ENCODE results near the gene PTPRT. TPM values are rescaled to one million over a fixed set of nuclear protein-coding genes. Genes with fewer than 3 reads are reported as not detected.

PTPRT gene
- not detected in 3 replicates for total RNA-seq
- long read RNA-seq: 0 reads

GRCh38 chr20:43189554-43190331 lies at the start of gene PTPRT:
TSS of gene PTPRT (minus strand) at chr20:43189906. CDS start at chr20:43189733, 173 bp downstream.
- DNase-seq (ENCODE audit: low spot score): no peak
- no peak for TF ChIP-seq CTCF (IDR thresholded peaks at IDR 0.05)
- Mint-ChIP-seq H3K36me3 (ENCODE audit: low read depth) (no peaks in the 10 kb centered on the region), H3K4me3 (ENCODE audit: unreplicated experiment) (no peak within 1 kb of the TSS), H3K9me3 (ENCODE audit: low read depth) (no peaks in the 10 kb centered on the region), H3K4me1 (ENCODE audit: low read depth) (peaks cover 10% of the 10 kb centered on the region), H3K27me3 (ENCODE audit: low read depth) (peaks cover 55% of the 10 kb centered on the region), H3K27ac (ENCODE audit: unreplicated experiment) (no peak within 1 kb of the TSS)

DNA sequence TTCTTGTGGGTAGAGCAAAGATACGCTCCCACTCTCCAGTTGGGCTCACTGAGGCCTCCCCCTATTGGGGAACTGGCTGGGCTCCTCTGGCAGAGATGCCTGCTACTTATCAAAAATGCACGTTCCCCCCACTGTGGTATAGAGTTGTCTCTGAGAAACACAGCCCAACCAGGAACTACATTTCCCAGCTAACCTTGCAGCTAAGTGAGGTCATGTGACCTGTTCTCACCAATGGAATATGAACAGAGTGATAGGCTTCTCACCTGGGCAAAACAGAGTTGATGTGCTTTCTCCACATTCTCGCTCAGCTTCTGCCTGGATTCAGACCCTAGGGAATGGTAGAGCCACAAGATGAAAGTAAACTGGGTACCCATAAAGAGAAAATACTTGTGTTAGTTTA lies 49.1 kb upstream of the PTPRT start:
- Mint-ChIP-seq H3K36me3 (ENCODE audit: low read depth) (no peaks in the 10 kb centered on the region), H3K27ac (ENCODE audit: unreplicated experiment) (no peak overlapping the region), H3K4me3 (ENCODE audit: unreplicated experiment) (no peak overlapping the region), H3K9me3 (ENCODE audit: low read depth) (peaks cover 6% of the 10 kb centered on the region), H3K4me1 (ENCODE audit: low read depth) (no peaks in the 10 kb centered on the region), H3K27me3 (ENCODE audit: low read depth) (peaks cover 3% of the 10 kb centered on the region)
- no peak for TF ChIP-seq CTCF (IDR thresholded peaks at IDR 0.05)
- no peak for DNase-seq (ENCODE audit: low spot score)

DNA sequence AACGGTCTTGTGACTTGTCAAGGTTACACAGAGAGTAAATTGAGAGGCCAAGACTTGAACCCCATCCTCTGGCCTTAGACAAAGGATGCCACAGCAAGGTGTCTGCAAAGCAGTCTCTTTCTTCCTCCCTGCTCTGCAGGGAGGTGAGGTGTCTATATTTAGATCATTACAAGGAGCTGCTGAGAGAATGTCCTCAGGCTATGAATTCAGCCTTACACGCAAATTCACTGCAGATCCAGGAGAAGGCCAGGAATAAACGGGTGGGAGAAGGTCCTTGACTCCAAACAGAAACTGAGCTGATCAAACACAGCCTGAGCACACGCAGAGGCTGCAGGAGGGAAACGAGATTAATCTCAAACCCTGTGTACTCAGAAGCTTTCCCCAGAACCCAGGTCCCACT lies 48.6 kb upstream of the PTPRT start:
- Mint-ChIP-seq H3K4me3 (ENCODE audit: unreplicated experiment) (no peak overlapping the region), H3K27me3 (ENCODE audit: low read depth) (peaks cover 3% of the 10 kb centered on the region), H3K27ac (ENCODE audit: unreplicated experiment) (no peak overlapping the region)

DNA sequence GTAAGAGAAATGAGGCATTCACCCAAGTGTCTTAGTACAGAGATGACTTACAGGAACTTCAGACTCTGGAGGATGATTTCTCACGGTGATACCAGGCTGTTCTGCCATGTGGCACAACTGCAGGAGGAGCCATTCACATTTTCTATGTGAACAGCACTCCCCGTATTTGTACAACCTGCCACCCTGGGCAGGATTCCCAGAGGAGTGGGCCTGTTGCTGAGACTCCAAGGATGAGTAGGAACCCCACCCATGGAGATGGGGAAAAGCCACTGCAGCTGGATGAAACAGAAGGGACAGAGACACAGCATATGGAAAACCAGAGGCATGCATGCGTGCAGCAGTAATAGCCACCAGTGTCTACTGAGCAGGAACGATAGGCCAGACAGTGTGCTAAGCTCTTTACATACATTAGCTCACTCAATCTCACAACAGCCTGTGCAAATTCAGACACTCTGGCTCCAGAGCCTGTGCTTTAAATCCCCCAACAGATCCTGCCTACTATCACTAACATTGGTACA lies 48.0 kb upstream of the PTPRT start:
- TF ChIP-seq CTCF (IDR thresholded peaks at IDR 0.05): no peak
- no peaks in the 10 kb centered on the region for H3K36me3 Mint-ChIP-seq (ENCODE audit: low read depth)
- H3K9me3 Mint-ChIP-seq (ENCODE audit: low read depth): peaks cover 6% of the 10 kb centered on the region
- DNase-seq (ENCODE audit: low spot score): no peak
- no peaks in the 10 kb centered on the region for H3K4me1 Mint-ChIP-seq (ENCODE audit: low read depth)
- H3K27ac Mint-ChIP-seq (ENCODE audit: unreplicated experiment): no peak overlapping the region
- no peak overlapping the region for H3K4me3 Mint-ChIP-seq (ENCODE audit: unreplicated experiment)
- H3K27me3 Mint-ChIP-seq (ENCODE audit: low read depth): peaks cover 3% of the 10 kb centered on the region

More for the DNA sequence above, 48.6 kb upstream of the PTPRT start:
- no peaks in the 10 kb centered on the region for H3K36me3 Mint-ChIP-seq (ENCODE audit: low read depth)
- H3K9me3 Mint-ChIP-seq (ENCODE audit: low read depth): peaks cover 6% of the 10 kb centered on the region
- no peak for DNase-seq (ENCODE audit: low spot score)
- H3K4me1 Mint-ChIP-seq (ENCODE audit: low read depth): no peaks in the 10 kb centered on the region
- TF ChIP-seq CTCF (IDR thresholded peaks at IDR 0.05): no peak

DNA sequence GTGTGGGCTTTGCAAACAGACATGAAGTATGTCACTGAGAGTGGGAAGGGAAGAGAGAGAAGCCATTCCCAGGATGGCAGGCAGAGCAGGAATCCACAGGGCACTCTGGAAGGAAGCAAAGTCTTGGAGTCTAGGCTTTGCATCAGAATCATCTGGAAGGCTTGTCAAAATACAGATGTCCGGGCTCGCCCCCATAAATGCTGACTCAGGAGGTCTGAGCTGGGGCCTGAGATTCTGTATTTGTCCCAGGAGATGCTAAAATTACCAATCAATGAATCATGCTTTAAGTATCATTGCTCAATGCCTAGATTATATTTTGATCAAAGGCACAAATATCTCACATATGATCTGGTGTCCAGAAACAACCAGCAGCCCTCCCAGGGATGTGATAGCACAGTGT lies 46.3 kb upstream of the PTPRT start:
- peaks cover 6% of the 10 kb centered on the region for H3K9me3 Mint-ChIP-seq (ENCODE audit: low read depth)
- no peak overlapping the region for H3K27ac Mint-ChIP-seq (ENCODE audit: unreplicated experiment)
- peaks cover 3% of the 10 kb centered on the region for H3K27me3 Mint-ChIP-seq (ENCODE audit: low read depth)
- H3K36me3 Mint-ChIP-seq (ENCODE audit: low read depth): no peaks in the 10 kb centered on the region
- no peaks in the 10 kb centered on the region for H3K4me1 Mint-ChIP-seq (ENCODE audit: low read depth)
- DNase-seq (ENCODE audit: low spot score): no peak
- no peak overlapping the region for H3K4me3 Mint-ChIP-seq (ENCODE audit: unreplicated experiment)
- no peak for TF ChIP-seq CTCF (IDR thresholded peaks at IDR 0.05)

Data from chondrocyte (in vitro differentiated cells).